GM12873 (cell line): ENCODE measurements around the gene DCDC1.

Experiments
- CTCF ChIP-seq: IDR thresholded peaks from 2 replicates; pipeline ENCODE4 v1.5.1; 2012; ENCODE audit warnings: low read depth, mild to moderate bottlenecking, moderate library complexity, low read length, control low read depth; ENCODE audit not compliant: insufficient read depth; ENCODE audit errors: missing control alignments

DCDC1 gene

DNA sequence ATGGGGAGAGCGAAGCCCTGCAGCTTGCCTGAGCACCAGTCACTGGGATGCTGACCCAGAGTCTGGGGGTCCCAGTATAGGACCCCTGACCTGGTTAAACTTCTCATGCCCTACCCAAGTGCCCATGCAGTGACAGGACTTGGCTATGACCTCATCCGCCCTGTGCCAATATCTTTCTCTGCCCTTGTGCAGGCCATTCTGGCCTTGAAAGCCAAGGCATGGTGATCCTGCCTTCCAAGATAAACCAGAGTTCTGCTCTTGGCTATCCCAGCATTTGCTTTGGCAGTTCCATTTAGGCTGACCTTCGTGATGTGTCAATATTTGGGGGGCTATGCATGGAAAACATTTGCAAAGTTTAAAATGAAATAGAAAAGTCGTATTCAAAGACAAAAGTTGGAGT lies 542.6 kb downstream of the DCDC1 start:
- no peak for TF ChIP-seq CTCF

DNA sequence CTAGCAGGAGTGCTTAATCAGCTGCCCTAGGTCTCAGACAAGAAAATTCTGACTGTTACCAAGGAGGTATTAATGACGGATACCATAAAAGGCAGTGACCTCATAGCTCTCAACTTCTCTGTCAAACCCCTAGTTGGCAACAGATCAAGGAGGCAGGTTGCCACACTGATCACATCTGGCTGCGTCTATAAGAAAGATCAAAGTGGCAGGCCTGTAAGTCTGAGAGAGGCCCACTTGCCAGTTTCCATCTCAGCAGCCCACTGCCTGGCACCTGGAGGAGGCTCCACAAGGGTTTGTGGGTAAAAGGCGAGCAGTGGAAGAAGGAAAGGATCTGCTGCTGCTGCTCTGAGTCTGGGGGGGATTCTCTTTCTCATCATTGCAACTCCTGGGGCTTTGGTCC lies 543.8 kb downstream of the DCDC1 start:
- TF ChIP-seq CTCF, result no peak

DNA sequence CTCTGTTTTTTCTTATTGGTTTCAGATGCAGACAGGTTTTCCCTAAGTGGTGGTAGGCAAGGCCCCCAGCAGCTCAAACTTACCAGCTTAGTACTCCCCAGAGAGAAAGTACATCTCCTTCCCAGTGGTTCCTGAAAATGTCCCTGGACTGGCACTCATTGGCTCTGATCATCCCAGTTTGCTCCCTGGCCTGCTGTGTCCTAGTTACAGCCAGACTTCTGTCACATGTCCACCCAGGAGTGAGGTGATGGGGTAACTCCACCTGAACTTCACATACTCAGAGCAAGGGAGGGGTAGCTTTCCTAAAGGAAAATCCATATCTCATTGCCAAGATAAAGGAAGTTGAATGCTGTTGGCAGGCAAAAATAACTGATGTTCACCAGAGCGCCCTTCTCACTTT lies 546.4 kb downstream of the DCDC1 start:
- no peak for TF ChIP-seq CTCF

- TF ChIP-seq CTCF, result no peak
Measured at GRCh38 chr11:30821438-30821965, 548.0 kb downstream of the DCDC1 start.

DNA sequence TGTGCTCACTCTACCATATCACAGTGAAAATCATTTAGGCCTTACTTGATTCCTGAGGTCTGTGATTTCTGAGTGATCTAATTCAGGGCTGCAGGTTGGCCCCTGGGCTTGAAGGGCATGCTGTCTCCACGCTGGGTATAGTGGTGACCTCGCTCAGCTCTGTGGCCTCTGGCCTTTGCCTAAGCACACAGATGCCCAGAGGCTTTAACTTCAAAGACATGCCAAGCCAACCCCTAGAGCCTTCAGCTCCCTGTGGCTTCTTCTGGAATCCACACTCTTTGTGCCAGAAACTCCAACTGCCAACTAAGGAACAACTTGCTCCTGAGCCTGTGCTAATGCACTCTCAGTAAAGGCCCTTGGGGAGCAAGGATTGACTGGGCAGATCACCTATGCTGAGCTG lies 550.8 kb downstream of the DCDC1 start:
- TF ChIP-seq CTCF, result no peak

DNA sequence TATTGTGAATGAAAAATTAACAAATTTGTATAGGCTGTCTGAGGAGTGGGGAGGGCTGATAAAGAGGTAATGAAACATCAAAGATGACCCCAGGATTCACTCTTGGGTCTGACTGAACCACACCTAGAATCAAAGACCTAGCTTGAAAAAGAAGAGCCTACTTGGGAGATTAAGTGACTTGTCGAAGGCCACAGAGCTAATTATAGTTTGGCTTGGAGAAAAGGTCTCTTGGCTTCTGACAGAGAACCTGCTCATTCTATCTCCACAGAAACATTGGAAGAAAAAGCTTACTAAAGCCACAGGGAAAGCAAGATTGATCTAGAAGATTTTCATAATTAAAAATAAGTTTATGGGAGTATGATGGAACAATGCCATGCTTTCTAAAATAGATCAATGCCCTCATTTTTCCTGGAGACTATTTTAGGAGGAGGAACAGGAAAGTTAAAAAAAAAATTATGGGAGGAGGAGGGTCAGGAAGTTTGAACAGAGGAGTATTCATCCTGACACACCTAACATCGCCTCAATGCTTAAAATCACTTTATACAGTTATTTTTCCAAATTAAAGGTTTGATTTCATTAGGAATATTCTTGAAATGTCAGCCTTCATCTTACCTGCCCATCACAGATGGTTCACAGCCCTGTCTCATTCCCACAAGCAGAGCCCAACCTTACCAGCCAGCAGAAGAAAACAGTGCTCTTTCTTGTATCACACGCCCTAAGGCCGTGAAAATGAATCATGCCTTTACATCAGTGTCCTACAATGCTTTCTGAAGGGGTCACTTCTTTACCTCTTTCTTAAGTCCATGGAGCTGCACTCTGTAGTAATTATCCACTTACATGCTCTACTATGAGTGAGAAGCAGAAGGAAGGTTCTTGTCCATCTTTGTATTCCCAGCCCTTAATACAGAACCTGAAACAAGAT lies 552.3 kb downstream of the DCDC1 start:
- TF ChIP-seq CTCF, result no peak

DNA sequence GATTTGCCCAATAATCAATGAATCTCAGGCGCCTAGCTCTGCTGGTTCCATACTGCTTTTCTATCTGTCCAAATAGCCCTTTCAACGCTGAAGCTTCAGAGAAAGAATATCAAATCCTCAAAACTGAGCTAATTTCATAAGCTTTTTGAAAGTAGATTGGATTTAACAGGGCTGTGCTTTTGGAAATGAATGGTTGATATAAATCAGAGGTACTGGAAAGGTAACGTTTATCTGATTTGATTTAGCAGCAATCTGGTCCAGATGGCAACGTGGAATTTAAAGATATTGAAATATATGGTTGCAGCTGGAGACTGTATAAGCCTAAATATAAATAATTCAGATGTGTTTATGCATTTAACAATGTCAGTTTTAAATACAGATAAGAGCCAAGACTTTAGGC lies 553.9 kb downstream of the DCDC1 start:
- no peak for TF ChIP-seq CTCF
